ENCODE results near the gene MLX. TPM values are rescaled to one million over a fixed set of nuclear protein-coding genes. Genes with fewer than 3 reads are reported as not detected.

MLX gene
- total RNA-seq, 4 donors from 2014 or later: 81.3 to 191 (median 143) TPM

GRCh38 chr17:42526031-42526444, 40.9 kb upstream of the MLX start:
- Histone ChIP-seq H3K36me3 (no peaks in the 10 kb centered on the region), H3K27me3 (no peaks in the 10 kb centered on the region), H3K4me3 (no peak overlapping the region), H3K27ac (peak overlapping the region; percentile 60 to 72 (median 70)), H3K4me1 (peaks cover 29 to 57% (median 38%) of the 10 kb centered on the region in 4 donors), H3K9me3 (no peaks in the 10 kb centered on the region)
- DNase-seq: peak; percentile 49
- TF ChIP-seq EP300 (IDR thresholded peaks at IDR 0.05; ENCODE audit: low read depth) (no peak), POLR2AphosphoS5 (IDR thresholded peaks at IDR 0.05) (peak in 1 of 3 donors; percentile 7)
- WGBS, 2 donors (ENCODE audit: low coverage in 1 of 2): 20 to 52% methylated on average over 1 to 6 of the region's 6 CpGs
- in situ Hi-C loops (cut with MboI; ENCODE audit: low pct_ligation_motif_present in 1 of 4, low pct_unique_long_range_greater_than_20kb in 1 of 4, low sequenced_read_pairs in 3 of 4) (loop anchor here in 2 of 4 donors (5.0 to 10.0 kb wide), 3 partner anchors 91 to 204 kb away; no protein-coding TSS in a partner anchor), intact Hi-C loops (cut with DNase I; ENCODE audit: low total_unique reads) (loop anchor here (5.0 to 10.0 kb wide), 2 partner anchors 101 to 204 kb away; partner anchors contain the start of gene CAVIN1)

- Histone ChIP-seq H3K27ac (no peak overlapping the region), H3K9me3 (no peaks in the 10 kb centered on the region), H3K27me3 (no peaks in the 10 kb centered on the region), H3K4me3 (no peak overlapping the region), H3K36me3 (no peaks in the 10 kb centered on the region), H3K4me1 (peaks cover 15 to 49% (median 30%) of the 10 kb centered on the region in 4 donors)
- no peak for DNase-seq
- 93% methylated on average over 6 of the region's 6 CpGs; no CpG with 5 or more reads in 1 of the 2 donors for WGBS, 2 donors (ENCODE audit: low coverage in 1 of 2)
- intact Hi-C loops (cut with DNase I; ENCODE audit: low total_unique reads) (loop anchor here (5.0 to 10.0 kb wide), 2 partner anchors 103 to 206 kb away; partner anchors contain the start of gene CAVIN1), in situ Hi-C loops (cut with MboI; ENCODE audit: low pct_ligation_motif_present in 1 of 4, low pct_unique_long_range_greater_than_20kb in 1 of 4, low sequenced_read_pairs in 3 of 4) (loop anchor here in 2 of 4 donors (5.0 to 10.0 kb wide), 3 partner anchors 93 to 206 kb away; no protein-coding TSS in a partner anchor)
- TF ChIP-seq POLR2A (IDR thresholded peaks at IDR 0.05) (no peak), CTCF (IDR thresholded peaks at IDR 0.05) (no peak), POLR2AphosphoS5 (IDR thresholded peaks at IDR 0.05) (no peak), EP300 (IDR thresholded peaks at IDR 0.05; ENCODE audit: low read depth) (no peak)
Observed at GRCh38 chr17:42527932-42528331, 39.0 kb upstream of the MLX start.

- Histone ChIP-seq H3K36me3 (no peaks in the 10 kb centered on the region), H3K9me3 (no peaks in the 10 kb centered on the region), H3K4me1 (peaks cover 13 to 47% (median 29%) of the 10 kb centered on the region in 4 donors), H3K4me3 (no peak overlapping the region), H3K27ac (no peak overlapping the region), H3K27me3 (no peaks in the 10 kb centered on the region)
- intact Hi-C loops (cut with DNase I; ENCODE audit: low total_unique reads) (loop anchor here (5.0 to 10.0 kb wide), 2 partner anchors 104 to 207 kb away; partner anchors contain the start of gene CAVIN1), in situ Hi-C loops (cut with MboI; ENCODE audit: low pct_ligation_motif_present in 1 of 4, low pct_unique_long_range_greater_than_20kb in 1 of 4, low sequenced_read_pairs in 3 of 4) (loop anchor here in 2 of 4 donors (5.0 to 10.0 kb wide), 3 partner anchors 94 to 207 kb away; no protein-coding TSS in a partner anchor)
- TF ChIP-seq POLR2A (IDR thresholded peaks at IDR 0.05) (no peak), POLR2AphosphoS5 (IDR thresholded peaks at IDR 0.05) (no peak), CTCF (IDR thresholded peaks at IDR 0.05) (no peak), EP300 (IDR thresholded peaks at IDR 0.05; ENCODE audit: low read depth) (no peak)
- no peak for DNase-seq
- WGBS, 2 donors (ENCODE audit: low coverage in 1 of 2): 58 to 60% methylated on average over 1 to 3 of the region's 3 CpGs
Observed at GRCh38 chr17:42529061-42529460, 37.8 kb upstream of the MLX start.

GRCh38 chr17:42530952-42531454, 35.9 kb upstream of the MLX start:
- H3K27ac ChIP-seq: peak overlapping the region; percentile 83 to 92 (median 90)
- intact Hi-C loops (cut with DNase I; ENCODE audit: low total_unique reads) (no loop called here), in situ Hi-C loops (cut with MboI; ENCODE audit: low pct_ligation_motif_present in 1 of 4, low pct_unique_long_range_greater_than_20kb in 1 of 4, low sequenced_read_pairs in 3 of 4) (no loop called here)
- WGBS, 2 donors (ENCODE audit: low coverage in 1 of 2): 40 to 86% methylated on average over 1 to 2 of the region's 2 CpGs
- no peak for TF ChIP-seq EP300 (IDR thresholded peaks at IDR 0.05; ENCODE audit: low read depth)
- TF ChIP-seq POLR2AphosphoS5 (IDR thresholded peaks at IDR 0.05): no peak
- TF ChIP-seq POLR2A (IDR thresholded peaks at IDR 0.05): no peak
- no peak for TF ChIP-seq CTCF (IDR thresholded peaks at IDR 0.05)
- H3K9me3 ChIP-seq: no peaks in the 10 kb centered on the region
- H3K36me3 ChIP-seq: no peaks in the 10 kb centered on the region
- H3K4me3 ChIP-seq: no peak overlapping the region
- no peaks in the 10 kb centered on the region for H3K27me3 ChIP-seq
- H3K4me1 ChIP-seq: peaks cover 21 to 53% (median 34%) of the 10 kb centered on the region in 4 donors
- no peak for DNase-seq

Data from transverse colon (tissue), 4 donors.